GM21526 (cell line): ENCODE measurements around the gene KCNJ2.

Source experiments
- ATAC-seq: cut with Tn5 transposase; IDR thresholded peaks from one replicate; pipeline ENCODE4 v1.9.1; 2021; ENCODE audit warnings: moderate library complexity; ENCODE audit not compliant: unreplicated experiment, low FRiP score

The KCNJ2 gene

GRCh38 chr17:70201872-70202419 is 32.6 kb downstream of the KCNJ2 start:
- ATAC-seq = no peak

- ATAC-seq = no peak
These were observed 33.5 kb downstream of the KCNJ2 start for GRCh38 chr17:70202840-70203239.

GRCh38 chr17:70204431-70204830 is 35.1 kb downstream of the KCNJ2 start:
- no peak for ATAC-seq

GRCh38 chr17:70205401-70205800 is 36.1 kb downstream of the KCNJ2 start:
- ATAC-seq = no peak

GRCh38 chr17:70206361-70207010 is 37.2 kb downstream of the KCNJ2 start:
- ATAC-seq = no peak

- no peak for ATAC-seq
These were observed 37.9 kb downstream of the KCNJ2 start for GRCh38 chr17:70207184-70207583.

GRCh38 chr17:70208080-70208794 is 38.9 kb downstream of the KCNJ2 start:
- ATAC-seq = no peak

- no peak for ATAC-seq
These were observed 39.7 kb downstream of the KCNJ2 start for GRCh38 chr17:70208825-70209555.

GRCh38 chr17:70215656-70216055 is 46.3 kb downstream of the KCNJ2 start:
- no peak for ATAC-seq

- ATAC-seq = no peak
These were observed 48.2 kb downstream of the KCNJ2 start for GRCh38 chr17:70217571-70217970.

- ATAC-seq = no peak
These were observed 55.9 kb downstream of the KCNJ2 start for GRCh38 chr17:70225276-70225675.
